DOHH2 (cell line): ENCODE data around the gene QKI.

Experiments used
- EZH2phosphoT487 ChIP-seq: fragments of 200-600 bp; sonication (generic); IDR thresholded peaks from 2 replicates; pipeline ENCODE4 v1.6.1; 2017; ENCODE audit warnings: borderline replicate concordance, mild to moderate bottlenecking, antibody characterized with exemption, low read length, moderate library complexity, mixed read lengths
- TF ChIP-seq, protein P1 (sequence below): fragments of 200-600 bp; sonication (generic); IDR thresholded peaks from one replicate; pipeline ENCODE4 v1.5.1; 2014; ENCODE audit warnings: antibody characterized with exemption, mild to moderate bottlenecking, low read depth, low read length; ENCODE audit not compliant: poor library complexity, severe bottlenecking

DNA sequence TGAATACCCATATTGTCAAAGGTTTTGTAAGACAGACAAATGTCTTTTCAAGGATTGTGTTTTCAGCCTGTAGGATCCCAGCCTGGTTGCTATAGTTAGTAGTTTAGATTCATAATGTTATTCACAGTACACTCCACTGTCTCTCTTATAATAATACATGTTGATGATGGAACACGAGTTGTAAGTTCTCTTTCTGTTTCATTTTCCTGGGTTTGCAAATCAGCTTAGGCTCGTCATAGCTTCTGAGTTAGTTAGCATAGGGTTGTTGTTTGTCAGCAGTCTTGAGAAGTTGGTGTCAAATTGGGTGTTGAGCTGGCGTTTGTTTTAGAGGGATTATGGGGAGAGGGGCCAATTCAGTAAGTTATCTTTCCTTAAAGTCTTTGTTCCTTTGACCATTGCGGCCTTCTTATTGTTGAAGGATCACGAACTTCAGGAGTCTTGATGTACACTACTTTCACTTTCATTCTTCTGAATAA is 45.8 kb downstream of the QKI start:
- TF ChIP-seq, protein P1, sequence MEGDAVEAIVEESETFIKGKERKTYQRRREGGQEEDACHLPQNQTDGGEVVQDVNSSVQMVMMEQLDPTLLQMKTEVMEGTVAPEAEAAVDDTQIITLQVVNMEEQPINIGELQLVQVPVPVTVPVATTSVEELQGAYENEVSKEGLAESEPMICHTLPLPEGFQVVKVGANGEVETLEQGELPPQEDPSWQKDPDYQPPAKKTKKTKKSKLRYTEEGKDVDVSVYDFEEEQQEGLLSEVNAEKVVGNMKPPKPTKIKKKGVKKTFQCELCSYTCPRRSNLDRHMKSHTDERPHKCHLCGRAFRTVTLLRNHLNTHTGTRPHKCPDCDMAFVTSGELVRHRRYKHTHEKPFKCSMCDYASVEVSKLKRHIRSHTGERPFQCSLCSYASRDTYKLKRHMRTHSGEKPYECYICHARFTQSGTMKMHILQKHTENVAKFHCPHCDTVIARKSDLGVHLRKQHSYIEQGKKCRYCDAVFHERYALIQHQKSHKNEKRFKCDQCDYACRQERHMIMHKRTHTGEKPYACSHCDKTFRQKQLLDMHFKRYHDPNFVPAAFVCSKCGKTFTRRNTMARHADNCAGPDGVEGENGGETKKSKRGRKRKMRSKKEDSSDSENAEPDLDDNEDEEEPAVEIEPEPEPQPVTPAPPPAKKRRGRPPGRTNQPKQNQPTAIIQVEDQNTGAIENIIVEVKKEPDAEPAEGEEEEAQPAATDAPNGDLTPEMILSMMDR = no peak
- no peak for TF ChIP-seq EZH2phosphoT487
